Upper lobe of left lung (tissue), 4 donors: ENCODE results near the gene BCL2.

Experiments used
- CTCF ChIP-seq, 6 experiments: fragments of 450-650 bp in 4 of 6; fragments of 200-600 bp in 2 of 6; sonication (generic) in 2 of 6; IDR thresholded peaks; one replicate each; pipeline ENCODE4 v1.5.1; 2016 to 2019; ENCODE audit warnings: antibody characterized with exemption in 6 of 6
- EP300 ChIP-seq, 4 donors: sonication (generic); formaldehyde crosslinking; IDR thresholded peaks; one replicate each; pipeline ENCODE4 v1.5.1; 2017; ENCODE audit warnings: antibody characterized with exemption in 4 of 4, control low read depth in 2 of 4
- POLR2A ChIP-seq, 4 donors: fragments of 450-650 bp; IDR thresholded peaks; one replicate each; pipeline ENCODE4 v1.5.1; 2016 to 2017; ENCODE audit warnings: antibody characterized with exemption in 4 of 4, mild to moderate bottlenecking in 2 of 4
- POLR2AphosphoS5 ChIP-seq, 2 donors: sonication (generic); formaldehyde crosslinking; IDR thresholded peaks; one replicate each; pipeline ENCODE4 v1.5.1; 2017; ENCODE audit warnings: antibody characterized with exemption in 2 of 2

- no peak for TF ChIP-seq CTCF (IDR thresholded peaks at IDR 0.05)
- no peak for TF ChIP-seq EP300 (IDR thresholded peaks at IDR 0.05)
- no peak for TF ChIP-seq POLR2A (IDR thresholded peaks at IDR 0.05)
- no peak for TF ChIP-seq POLR2AphosphoS5 (IDR thresholded peaks at IDR 0.05)
These were observed 220.3 kb downstream of the BCL2 start for GRCh38 chr18:63099091-63099840.
